IPS-18c (cell line): Measurements from ENCODE around the gene SEZ6.
"Not testable (repeated sequence)": the region's sequence is repeated elsewhere in the genome, so short reads cannot be mapped to it uniquely, and the experiment has no call there.

Experiments used
- H3K4me3 ChIP-seq: 2 replicates; pipeline ENCODE4 v1.7.0; 2013; ENCODE audit warnings: low read depth, mild to moderate bottlenecking, low read length, moderate library complexity; ENCODE audit not compliant: insufficient read depth
- H3K9me3 ChIP-seq: one replicate; pipeline ENCODE4 v1.6.1; 2013; ENCODE audit warnings: mild to moderate bottlenecking, low read length, moderate library complexity; ENCODE audit not compliant: control insufficient read depth, insufficient read depth

Gene SEZ6

DNA sequence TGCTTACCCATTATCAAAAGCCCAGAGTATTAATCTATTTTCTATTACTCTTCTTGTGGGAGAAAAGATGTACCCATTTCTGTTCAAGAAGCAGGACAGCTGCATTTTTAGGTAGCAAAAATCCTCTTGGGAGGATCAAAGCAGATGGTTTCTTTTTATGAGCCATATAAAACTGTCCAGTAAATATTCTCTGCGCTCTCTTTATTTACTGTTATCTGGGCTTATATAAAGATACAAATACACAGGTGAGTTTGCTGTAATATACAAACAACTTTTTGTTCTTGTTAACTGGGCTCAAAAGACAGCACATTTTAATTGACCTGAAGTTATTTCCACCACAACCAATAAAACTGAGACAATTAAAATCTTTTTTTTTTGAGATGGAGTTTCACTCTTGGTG, 64.6 kb downstream of the SEZ6 start:
- H3K4me3 ChIP-seq = no peak overlapping the region
- no peaks in the 10 kb centered on the region for H3K9me3 ChIP-seq

- no peaks in the 10 kb centered on the region for H3K9me3 ChIP-seq
- no peak overlapping the region for H3K4me3 ChIP-seq
These were observed 65.2 kb downstream of the SEZ6 start for GRCh38 chr17:28940675-28941074.

GRCh38 chr17:28940142-28940541, 65.7 kb downstream of the SEZ6 start:
- no peak overlapping the region for H3K4me3 ChIP-seq

GRCh38 chr17:28938552-28938951, 67.3 kb downstream of the SEZ6 start:
- H3K9me3 ChIP-seq = no peaks in the 10 kb centered on the region
- H3K4me3 ChIP-seq = no peak overlapping the region

More at GRCh38 chr17:28940142-28940541, 65.7 kb downstream of the SEZ6 start:
- no peaks in the 10 kb centered on the region for H3K9me3 ChIP-seq

DNA sequence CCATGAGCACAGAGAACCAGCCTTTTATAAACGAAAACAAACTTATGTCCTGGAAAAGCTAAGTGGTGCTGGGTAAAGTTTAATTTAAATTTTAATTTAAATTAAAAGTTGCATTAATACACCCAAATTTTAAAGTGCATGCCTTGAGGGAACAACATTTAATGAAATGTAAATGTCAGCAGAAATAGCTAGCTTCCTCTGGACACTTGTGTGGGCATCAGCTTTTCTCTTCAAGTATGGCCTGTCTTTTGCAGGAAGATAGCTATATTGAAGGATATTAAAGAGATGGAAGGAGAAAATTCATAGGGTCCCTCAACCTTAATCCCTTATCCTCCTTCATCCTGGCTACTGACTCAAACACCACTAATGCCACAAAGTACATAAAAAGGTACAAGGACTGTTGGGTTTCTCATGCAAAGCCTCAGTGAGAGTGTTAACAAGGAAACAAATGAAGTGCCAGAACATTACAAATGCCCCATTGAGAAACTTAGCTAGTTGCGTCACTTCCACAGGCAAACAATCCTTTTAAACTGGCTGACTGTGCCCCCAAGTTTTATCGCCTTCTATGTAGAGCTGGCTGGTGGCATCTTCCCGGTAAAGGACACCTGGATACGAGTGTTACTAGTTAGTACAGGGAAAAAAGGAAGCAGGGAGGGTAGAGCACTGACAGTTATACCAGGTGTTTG, 68.6 kb downstream of the SEZ6 start:
- no peaks in the 10 kb centered on the region for H3K9me3 ChIP-seq
- no peak overlapping the region for H3K4me3 ChIP-seq

DNA sequence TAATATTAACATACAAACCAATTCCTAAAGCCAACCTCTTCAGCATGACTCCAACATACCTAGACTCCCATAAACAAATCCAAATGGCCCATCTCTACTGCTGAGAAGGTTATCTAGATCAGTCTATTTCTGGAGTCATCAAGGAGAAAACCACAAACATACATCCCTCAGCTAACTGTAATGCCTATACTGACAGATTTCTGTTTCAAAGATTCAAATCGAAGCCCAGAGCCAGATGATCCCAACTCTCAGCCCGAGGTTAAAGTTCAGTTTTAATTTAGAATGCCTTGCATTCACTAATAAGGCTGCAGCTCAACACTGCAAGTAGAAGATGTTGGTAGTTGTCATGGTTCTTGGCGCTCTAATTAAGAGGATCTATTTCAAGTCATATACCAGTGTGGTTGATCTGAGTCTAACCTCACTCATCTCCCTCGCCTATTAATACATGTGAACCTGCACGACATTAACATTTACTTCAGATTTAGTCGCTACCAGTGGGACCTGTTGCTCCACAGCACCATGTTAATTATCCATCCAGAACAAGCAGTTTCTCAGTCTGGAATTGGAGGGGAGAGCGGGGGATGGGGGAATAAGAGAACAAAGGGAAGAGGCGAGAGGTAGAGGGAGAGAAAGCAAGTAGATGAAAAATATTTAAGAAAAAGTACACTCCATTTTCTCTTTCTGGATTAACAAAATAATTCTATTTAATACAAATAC, 69.9 kb downstream of the SEZ6 start:
- Histone ChIP-seq H3K9me3 (no peaks in the 10 kb centered on the region), H3K4me3 (no peak overlapping the region)

DNA sequence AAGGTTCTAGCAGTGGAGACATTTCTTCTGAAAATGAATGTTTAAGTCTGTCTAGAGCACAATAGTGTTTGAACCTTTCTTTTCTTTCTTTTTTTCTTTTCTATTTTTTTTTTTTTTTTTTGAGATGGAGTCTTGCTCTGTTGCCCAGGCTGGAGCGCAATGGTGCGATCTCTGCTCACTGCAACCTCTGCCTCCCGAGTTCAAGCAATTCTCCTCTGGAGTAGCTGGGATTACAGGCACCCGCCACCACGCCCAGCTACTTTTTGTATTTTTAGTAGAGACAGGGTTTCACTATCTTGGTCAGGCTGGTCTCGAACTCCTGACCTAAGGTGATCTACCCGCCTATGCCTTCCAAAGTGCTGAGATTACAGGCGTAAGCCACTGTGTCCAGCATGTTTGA, 71.3 kb downstream of the SEZ6 start:
- H3K4me3 ChIP-seq = not testable (repeated sequence)

GRCh38 chr17:28929787-28930186, 76.0 kb downstream of the SEZ6 start:
- Histone ChIP-seq H3K4me3 (no peak overlapping the region), H3K9me3 (no peaks in the 10 kb centered on the region)

More for the DNA sequence above, 71.3 kb downstream of the SEZ6 start:
- H3K9me3 ChIP-seq = not testable (repeated sequence)

GRCh38 chr17:28928061-28928460, 77.8 kb downstream of the SEZ6 start:
- no peaks in the 10 kb centered on the region for H3K9me3 ChIP-seq
- no peak overlapping the region for H3K4me3 ChIP-seq

DNA sequence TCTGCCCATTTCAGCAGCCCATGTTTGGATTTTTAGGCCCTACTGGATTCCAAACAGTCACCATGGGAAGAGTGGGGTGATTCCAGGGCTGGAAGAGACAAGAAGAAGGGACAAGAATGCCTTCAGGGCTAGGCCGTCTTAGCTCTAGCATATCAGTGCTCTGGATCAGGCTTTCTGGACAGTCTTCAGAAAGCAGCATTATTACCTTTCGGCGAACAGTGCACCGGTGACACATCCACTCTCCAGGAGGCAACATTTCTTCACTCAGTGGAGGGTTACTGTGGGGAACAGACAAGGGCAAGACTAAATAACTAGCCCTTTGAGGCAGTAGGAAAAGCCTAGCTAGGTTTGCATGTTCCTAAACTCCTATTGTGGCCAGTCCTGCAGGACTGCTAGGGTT, 79.0 kb downstream of the SEZ6 start:
- Histone ChIP-seq H3K9me3 (no peaks in the 10 kb centered on the region), H3K4me3 (no peak overlapping the region)

DNA sequence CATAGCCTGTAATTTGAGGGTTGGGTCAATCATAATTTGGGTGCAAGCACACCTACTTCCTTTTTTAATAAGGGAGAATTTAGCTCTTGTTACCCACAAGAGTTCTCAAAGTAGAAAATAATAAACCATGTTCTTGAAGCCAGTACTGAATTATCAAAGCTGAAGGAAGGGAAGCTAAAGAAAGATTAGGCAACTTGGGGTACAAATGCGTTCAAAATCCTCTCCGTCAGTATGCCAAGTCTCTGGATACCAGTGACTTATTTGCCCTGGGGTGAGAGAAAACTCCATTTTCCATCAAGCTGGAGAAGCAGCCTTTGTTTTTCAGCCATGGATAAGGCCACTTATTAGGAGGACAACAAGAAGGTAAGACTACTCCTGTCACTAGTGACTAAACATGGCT, 79.5 kb downstream of the SEZ6 start:
- H3K9me3 ChIP-seq = no peaks in the 10 kb centered on the region
- no peak overlapping the region for H3K4me3 ChIP-seq

DNA sequence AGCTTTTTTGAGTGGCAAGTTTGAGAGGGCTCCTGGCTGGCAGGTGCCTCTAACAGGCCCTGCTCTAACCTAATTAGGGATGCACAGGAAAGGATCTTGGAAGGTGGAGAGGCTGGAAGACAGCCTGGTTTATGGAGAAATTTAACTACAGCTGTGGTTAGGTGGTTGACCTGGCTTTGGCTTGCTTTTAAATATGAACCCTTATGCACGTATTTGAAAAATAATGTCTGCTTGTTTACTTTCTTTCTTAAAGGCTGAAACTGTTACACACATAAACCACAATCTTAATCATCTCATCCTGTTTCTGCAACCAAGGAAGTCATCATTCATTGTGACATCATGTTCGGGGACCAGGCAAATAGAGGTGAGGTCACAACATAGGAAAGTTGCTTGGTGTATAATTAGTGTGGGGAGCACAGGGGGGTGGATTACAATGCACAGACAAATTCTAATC, 79.9 kb downstream of the SEZ6 start:
- no peak overlapping the region for H3K4me3 ChIP-seq
- H3K9me3 ChIP-seq = no peaks in the 10 kb centered on the region

- Histone ChIP-seq H3K4me3 (no peak overlapping the region), H3K9me3 (no peaks in the 10 kb centered on the region)
These were observed 85.6 kb downstream of the SEZ6 start for GRCh38 chr17:28920201-28920600.

DNA sequence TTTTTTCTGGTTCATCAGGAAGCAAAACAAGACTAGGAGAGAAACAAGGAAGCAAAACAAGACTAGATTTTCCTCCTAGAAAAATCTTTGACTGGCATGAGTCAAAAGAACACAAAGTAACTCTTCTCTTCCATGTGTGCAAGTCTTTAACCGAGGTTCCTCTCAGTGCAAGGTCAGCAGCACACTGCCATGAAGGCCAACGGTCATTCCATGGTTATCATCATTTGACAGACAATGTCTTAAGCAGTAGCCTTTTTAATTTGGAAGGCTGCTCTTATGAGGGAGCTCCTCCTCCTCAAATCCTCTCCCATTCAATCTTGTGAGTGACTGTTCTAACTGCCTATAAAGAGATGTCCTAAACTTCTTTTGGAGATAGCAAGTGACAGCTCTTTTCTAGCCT, 87.5 kb downstream of the SEZ6 start:
- no peak overlapping the region for H3K4me3 ChIP-seq
- no peaks in the 10 kb centered on the region for H3K9me3 ChIP-seq

DNA sequence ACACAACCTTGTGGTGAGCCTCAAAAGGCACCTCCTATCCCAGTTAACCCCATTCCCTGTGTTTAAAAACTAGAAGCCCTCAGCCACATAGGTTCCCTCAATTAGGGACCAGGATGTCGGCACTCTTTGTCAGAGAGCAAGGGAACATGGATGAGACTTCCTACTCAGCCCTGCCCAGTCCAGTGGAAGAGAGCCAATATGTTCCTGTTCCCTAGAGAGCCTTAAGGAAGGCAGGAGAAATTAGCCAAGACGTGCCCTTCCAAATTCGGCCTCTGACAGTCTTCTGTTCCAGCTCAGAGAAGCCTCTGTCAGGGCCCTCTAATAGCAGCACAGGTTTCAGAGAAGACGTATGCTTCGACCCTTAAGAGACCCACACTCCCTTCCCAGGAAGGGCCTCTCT, 88.4 kb downstream of the SEZ6 start:
- Histone ChIP-seq H3K9me3 (no peaks in the 10 kb centered on the region), H3K4me3 (no peak overlapping the region)

GRCh38 chr17:28917029-28917428, 88.8 kb downstream of the SEZ6 start:
- H3K9me3 ChIP-seq = no peaks in the 10 kb centered on the region
- no peak overlapping the region for H3K4me3 ChIP-seq

DNA sequence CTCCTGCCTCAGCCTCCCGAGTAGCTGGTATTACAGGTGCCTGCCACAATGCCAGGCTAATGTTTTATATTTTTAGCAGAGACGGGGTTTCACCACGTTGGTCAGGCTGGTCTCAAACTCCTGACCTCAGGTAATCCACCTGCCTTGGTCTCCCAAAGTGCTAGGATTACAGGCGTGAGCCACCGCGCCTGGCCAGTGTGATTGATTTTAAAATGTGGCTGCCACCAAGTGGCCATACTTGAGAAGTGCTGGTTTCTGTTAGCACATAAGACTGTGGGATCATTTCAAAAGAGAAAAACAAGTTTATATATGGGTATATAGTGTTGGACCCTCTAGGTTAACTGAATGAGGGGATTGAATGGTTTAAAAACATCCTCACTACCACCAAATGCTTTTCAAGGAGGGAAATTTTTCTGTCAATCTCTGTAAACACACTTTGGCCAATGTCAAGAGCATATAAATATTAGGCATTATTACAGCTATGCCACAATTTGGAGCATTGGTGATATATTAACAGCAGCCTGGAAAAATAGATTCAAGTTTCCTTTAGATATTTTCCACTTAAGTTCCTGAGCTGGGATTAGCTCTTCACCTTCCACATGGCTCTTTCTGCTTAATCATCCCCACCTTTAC, 89.4 kb downstream of the SEZ6 start:
- Histone ChIP-seq H3K9me3 (no peaks in the 10 kb centered on the region), H3K4me3 (no peak overlapping the region)

DNA sequence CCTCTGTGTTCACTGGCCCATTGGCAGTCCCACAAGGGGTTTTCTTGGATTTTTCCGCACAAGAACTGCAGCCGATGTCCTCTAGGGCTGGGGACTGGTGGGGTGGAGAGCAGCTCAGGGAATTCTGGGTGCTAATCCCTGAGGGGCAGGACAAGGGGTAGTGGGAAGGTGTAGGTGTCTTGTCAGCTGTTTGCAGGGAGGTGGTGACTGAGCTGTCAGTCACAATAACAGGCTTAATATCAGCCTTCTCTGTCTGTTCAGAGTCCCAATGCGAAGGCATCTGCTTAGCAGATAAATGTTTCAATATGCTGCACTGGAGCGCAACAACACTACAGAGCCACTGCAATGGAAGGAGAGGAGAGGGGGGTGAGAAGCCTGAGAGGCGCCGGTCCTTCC, 92.9 kb downstream of the SEZ6 start:
- no peaks in the 10 kb centered on the region for H3K9me3 ChIP-seq
- no peak overlapping the region for H3K4me3 ChIP-seq
